ENCODE measurements around the gene SNX33. TPM values are rescaled to one million over a fixed set of nuclear protein-coding genes. Genes with fewer than 3 reads are reported as not detected.
"Not testable (repeated sequence)": the region's sequence is repeated elsewhere in the genome, so short reads cannot be mapped to it uniquely, and the experiment has no call there.

Gene SNX33
- total RNA-seq, 3 donors from 2014 or later (not counting 1 experiment from before 2014, with no cell fraction given): 2.5 to 5.6 (median 5.1) TPM

DNA sequence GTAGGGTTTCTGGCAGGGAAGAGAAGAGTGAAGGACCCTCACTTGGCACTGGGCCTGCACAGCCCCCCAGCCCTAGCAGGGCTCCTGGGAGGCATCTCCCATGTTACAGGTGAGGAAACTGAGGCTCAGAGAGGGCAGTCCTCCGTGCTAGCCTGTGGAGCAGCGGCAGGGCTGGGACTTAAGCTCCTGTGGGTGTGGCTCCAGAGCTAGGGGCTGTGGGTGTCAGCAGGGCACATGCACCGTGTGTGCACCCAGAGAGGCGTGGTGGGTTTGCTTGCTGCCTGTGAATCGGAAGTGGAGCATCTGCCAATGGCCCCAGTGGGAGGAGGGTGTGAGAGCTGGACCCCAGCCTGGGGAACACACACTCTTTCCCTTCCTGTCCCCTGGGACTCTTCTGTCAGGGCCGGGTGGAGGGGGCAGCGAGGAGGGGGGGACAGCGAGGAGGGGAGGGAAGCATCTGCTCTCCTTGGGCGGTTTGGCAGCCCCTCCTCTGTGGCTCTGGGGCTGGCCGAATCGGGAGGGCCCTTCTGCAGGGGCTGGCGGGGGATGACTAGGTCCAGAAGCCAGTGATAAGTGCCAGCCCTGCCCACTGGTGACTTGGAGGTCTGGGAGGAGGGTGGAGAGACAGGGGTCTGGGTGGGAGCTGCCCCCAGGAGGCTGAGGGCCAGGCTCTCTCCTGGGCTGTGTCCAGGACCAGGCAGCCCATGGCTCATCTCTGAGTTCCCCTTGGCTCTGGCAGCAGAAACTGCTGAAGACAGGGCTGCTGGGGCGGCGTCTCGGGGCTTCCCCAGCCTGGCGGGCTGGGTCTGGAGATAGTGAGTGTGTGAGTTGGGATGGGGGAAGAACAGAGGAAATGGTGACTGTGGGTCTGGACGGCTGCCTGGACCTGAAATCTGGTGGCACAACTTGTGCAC, 52.5 kb downstream of the SNX33 start:
- ATAC-seq: peak; percentile 69 to 85 (median 82)

DNA sequence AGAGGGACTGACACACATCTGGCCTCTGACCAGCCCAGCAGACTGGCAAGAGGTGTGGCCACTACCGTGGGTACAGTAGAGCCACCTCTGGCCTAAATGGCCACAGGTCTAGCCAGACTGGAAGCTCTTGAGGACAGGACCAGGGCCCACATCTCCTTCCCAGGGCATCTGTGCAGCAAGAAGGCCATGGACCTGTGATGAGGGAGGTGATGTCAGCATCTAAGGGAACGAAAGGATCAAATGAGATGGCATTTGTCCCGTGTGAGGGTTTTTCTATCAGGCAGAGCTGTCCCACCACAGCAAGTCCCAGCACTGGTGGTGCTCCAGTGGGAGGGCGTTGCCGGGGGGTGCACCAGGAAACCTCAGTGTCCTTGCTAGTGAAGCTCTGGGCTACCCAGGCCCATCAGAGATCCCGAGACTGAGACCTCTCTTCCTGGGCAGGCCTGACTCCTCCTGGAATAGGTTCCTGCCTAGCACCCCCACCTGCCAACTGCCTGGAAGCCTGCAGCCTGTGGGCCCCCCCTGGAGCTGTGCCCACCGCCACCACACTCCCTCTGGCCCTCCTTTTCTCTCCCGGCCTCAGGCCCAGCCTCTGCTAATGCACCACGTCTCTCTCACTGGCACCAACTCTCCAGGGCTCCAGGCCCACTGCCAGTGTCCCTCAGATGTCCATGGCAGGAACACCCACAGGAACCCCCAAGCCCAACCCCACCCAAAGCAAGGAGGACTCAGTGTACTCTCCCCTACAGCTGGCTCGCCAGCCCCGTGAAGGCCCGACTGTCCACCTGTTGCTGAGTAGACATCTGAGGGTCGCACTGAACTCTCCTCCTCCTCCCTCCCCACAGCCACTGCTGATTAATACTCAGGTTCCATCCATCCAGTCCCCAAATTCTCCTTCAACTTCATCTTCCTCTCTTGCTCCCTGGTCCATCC, 53.6 kb downstream of the SNX33 start:
- Mint-ChIP-seq H3K27ac (peak overlapping the region in 1 of 2 donors; percentile 72), H3K4me1 (peaks cover 13 to 44% of the 10 kb centered on the region in 2 donors)
- DNase-seq; H3K4me3 ChIP-seq (ENCODE audit: low read length); H3K27ac ChIP-seq (ENCODE audit: low read length); H3K27me3 ChIP-seq (ENCODE audit: control insufficient read depth, insufficient read depth, low read length); H3K9me3 ChIP-seq (ENCODE audit: control insufficient read depth, insufficient read depth, low read length); H3K36me3 Mint-ChIP-seq; H3K9me3 Mint-ChIP-seq; ATAC-seq; H3K36me3 ChIP-seq (ENCODE audit: control insufficient read depth, insufficient read depth, low read length); H3K4me3 Mint-ChIP-seq; H3K27me3 Mint-ChIP-seq (ENCODE audit: low read depth in 2 of 2); intact Hi-C loops (cut with micrococcal nuclease): not testable (repeated sequence)
- WGBS (ENCODE audit: insufficient coverage): 79% methylated on average over 10 of the region's 13 CpGs
- peaks cover 50% of the 10 kb centered on the region for H3K4me1 ChIP-seq (ENCODE audit: control insufficient read depth, insufficient read depth, low read length)

More for the DNA sequence above, 52.5 kb downstream of the SNX33 start:
- Mint-ChIP-seq H3K27ac (peak overlapping the region in 1 of 2 donors; percentile 72), H3K4me1 (peaks cover 24 to 55% of the 10 kb centered on the region in 2 donors), H3K27me3 (ENCODE audit: low read depth in 2 of 2) (peaks cover 0 to 12% of the 10 kb centered on the region in 2 donors), H3K4me3 (peak overlapping the region; percentile 66)
- H3K36me3 Mint-ChIP-seq; H3K9me3 Mint-ChIP-seq; intact Hi-C loops (cut with micrococcal nuclease); H3K4me3 ChIP-seq (ENCODE audit: low read length); DNase-seq; H3K27me3 ChIP-seq (ENCODE audit: control insufficient read depth, insufficient read depth, low read length); H3K9me3 ChIP-seq (ENCODE audit: control insufficient read depth, insufficient read depth, low read length); H3K36me3 ChIP-seq (ENCODE audit: control insufficient read depth, insufficient read depth, low read length): not testable (repeated sequence)
- 3% methylated on average over 7 of the region's 17 CpGs for WGBS (ENCODE audit: insufficient coverage)
- H3K4me1 ChIP-seq (ENCODE audit: control insufficient read depth, insufficient read depth, low read length): peaks cover 61% of the 10 kb centered on the region
- H3K27ac ChIP-seq (ENCODE audit: low read length): peak overlapping the region; percentile 35

GRCh38 chr15:75702436-75702835, 54.7 kb downstream of the SNX33 start:
- WGBS (ENCODE audit: insufficient coverage): 61% methylated on average over 3 of the region's 6 CpGs
- DNase-seq: no peak
- Mint-ChIP-seq H3K27ac (peak overlapping the region in 1 of 2 donors; percentile 72), H3K36me3 (no peaks in the 10 kb centered on the region), H3K27me3 (ENCODE audit: low read depth in 2 of 2) (peaks cover 0 to 6% of the 10 kb centered on the region in 2 donors), H3K9me3 (no peaks in the 10 kb centered on the region), H3K4me3 (peak overlapping the region; percentile 55), H3K4me1 (peaks cover 12 to 38% of the 10 kb centered on the region in 2 donors)
- peaks cover 42% of the 10 kb centered on the region for H3K4me1 ChIP-seq (ENCODE audit: control insufficient read depth, insufficient read depth, low read length)
- TF ChIP-seq CTCF (IDR thresholded peaks at IDR 0.05): no peak
- no peak for ATAC-seq
- no peak overlapping the region for H3K4me3 ChIP-seq (ENCODE audit: low read length)
- no peaks in the 10 kb centered on the region for H3K9me3 ChIP-seq (ENCODE audit: control insufficient read depth, insufficient read depth, low read length)
- H3K36me3 ChIP-seq (ENCODE audit: control insufficient read depth, insufficient read depth, low read length): no peaks in the 10 kb centered on the region
- intact Hi-C loops (cut with micrococcal nuclease): no loop called here
- no peaks in the 10 kb centered on the region for H3K27me3 ChIP-seq (ENCODE audit: control insufficient read depth, insufficient read depth, low read length)
- H3K27ac ChIP-seq (ENCODE audit: low read length): no peak overlapping the region

DNA sequence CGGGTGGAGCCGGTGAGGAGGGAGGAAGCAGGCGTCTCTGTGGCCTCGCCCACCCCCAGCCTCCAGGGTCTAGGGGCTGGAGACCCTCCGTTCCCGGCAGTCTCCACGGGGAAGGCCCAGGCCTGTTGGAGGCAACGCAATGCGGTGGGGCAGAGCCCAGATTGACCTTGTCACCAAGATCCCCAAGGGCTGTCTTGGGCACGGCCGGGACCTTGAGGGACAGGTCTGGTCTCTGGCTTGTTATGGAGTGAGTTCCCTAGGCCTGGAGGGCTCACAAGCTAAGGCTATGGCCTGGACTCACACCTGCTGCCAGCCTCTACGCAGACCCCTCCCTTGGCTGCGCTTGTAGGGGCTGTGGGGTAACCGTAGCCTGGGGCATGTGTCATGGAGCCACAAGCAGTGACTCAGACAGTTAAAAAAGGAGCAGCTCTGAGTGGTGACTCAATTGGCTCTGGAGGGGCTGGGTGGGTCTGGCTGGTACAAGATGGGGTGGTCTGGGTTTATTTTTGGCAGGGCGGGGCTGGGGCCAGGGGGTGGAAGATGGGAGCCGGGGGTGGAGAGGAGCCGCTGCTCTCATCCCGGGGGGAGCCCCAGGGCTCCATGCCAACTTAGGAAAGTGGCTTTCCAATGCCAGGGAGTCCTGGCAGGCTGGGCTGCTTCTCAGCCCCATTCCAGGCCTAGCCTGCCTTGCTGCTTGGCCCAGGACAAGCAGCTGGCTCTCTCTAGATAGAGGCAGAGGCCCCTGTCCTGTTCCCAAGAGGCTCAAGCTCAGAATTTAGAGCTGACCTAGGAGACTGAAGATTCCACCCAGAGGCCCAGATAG, 55.9 kb downstream of the SNX33 start:
- intact Hi-C loops (cut with micrococcal nuclease); H3K27me3 ChIP-seq (ENCODE audit: control insufficient read depth, insufficient read depth, low read length); H3K4me3 Mint-ChIP-seq; H3K9me3 ChIP-seq (ENCODE audit: control insufficient read depth, insufficient read depth, low read length); H3K27ac Mint-ChIP-seq; H3K4me3 ChIP-seq (ENCODE audit: low read length); DNase-seq; H3K27ac ChIP-seq (ENCODE audit: low read length); H3K36me3 Mint-ChIP-seq; H3K9me3 Mint-ChIP-seq; H3K36me3 ChIP-seq (ENCODE audit: control insufficient read depth, insufficient read depth, low read length); H3K27me3 Mint-ChIP-seq (ENCODE audit: low read depth in 2 of 2): not testable (repeated sequence)
- ATAC-seq: peak in 1 of 3 donors; percentile 6
- H3K4me1 ChIP-seq (ENCODE audit: control insufficient read depth, insufficient read depth, low read length): peaks cover 41% of the 10 kb centered on the region
- 87% methylated on average over 7 of the region's 18 CpGs for WGBS (ENCODE audit: insufficient coverage)
- H3K4me1 Mint-ChIP-seq: peaks cover 12 to 33% of the 10 kb centered on the region in 2 donors

Measured in natural killer cell (primary cell).